Endothelial cell of umbilical vein (primary cell): ENCODE data around the gene UGT1A5.

Experiments
- CTCF ChIP-seq, 2 donors: IDR thresholded peaks; 1 replicate in 1 of 2; 2 replicates in 1 of 2; pipeline ENCODE4 v1.5.1; 2011; ENCODE audit warnings: low read length in 2 of 2, mild to moderate bottlenecking in 2 of 2, moderate library complexity in 2 of 2, control low read depth in 1 of 2, inconsistent platforms in 1 of 2, low read depth in 1 of 2; ENCODE audit not compliant: insufficient read depth in 1 of 2; ENCODE audit errors: extremely low read depth in 1 of 2
- EZH2 ChIP-seq: IDR thresholded peaks from 2 replicates; pipeline ENCODE4 v1.6.1; 2012; ENCODE audit warnings: borderline replicate concordance, low read depth, mild to moderate bottlenecking, moderate library complexity, low read length, inconsistent platforms; ENCODE audit not compliant: severe bottlenecking
- FOS ChIP-seq: IDR thresholded peaks from 2 replicates; pipeline ENCODE4 v1.6.1; 2011; ENCODE audit warnings: mild to moderate bottlenecking, low read length, moderate library complexity, borderline replicate concordance; ENCODE audit not compliant: insufficient read depth
- GATA2 ChIP-seq: IDR thresholded peaks from 2 replicates; pipeline ENCODE4 v1.7.0; 2011; ENCODE audit warnings: low read depth, mild to moderate bottlenecking, moderate library complexity, mixed read lengths, low read length; ENCODE audit not compliant: insufficient read length, insufficient read depth
- MAX ChIP-seq: IDR thresholded peaks from 2 replicates; pipeline ENCODE4 v1.6.1; 2011; ENCODE audit not compliant: insufficient read depth, insufficient read length
- MYC ChIP-seq: IDR thresholded peaks from one replicate; pipeline ENCODE4 v1.6.1; 2011; ENCODE audit warnings: mild to moderate bottlenecking, low read depth, low read length
- POLR2A ChIP-seq: IDR thresholded peaks from 2 replicates; pipeline ENCODE4 v1.6.1; 2012; ENCODE audit warnings: low read depth, mild to moderate bottlenecking, control low read depth, low read length
- POLR2AphosphoS5 ChIP-seq: IDR thresholded peaks from 2 replicates; pipeline ENCODE4 v1.6.1; 2012; ENCODE audit warnings: low read depth, mild to moderate bottlenecking, control low read depth, low read length, moderate library complexity; ENCODE audit not compliant: insufficient read depth

DNA sequence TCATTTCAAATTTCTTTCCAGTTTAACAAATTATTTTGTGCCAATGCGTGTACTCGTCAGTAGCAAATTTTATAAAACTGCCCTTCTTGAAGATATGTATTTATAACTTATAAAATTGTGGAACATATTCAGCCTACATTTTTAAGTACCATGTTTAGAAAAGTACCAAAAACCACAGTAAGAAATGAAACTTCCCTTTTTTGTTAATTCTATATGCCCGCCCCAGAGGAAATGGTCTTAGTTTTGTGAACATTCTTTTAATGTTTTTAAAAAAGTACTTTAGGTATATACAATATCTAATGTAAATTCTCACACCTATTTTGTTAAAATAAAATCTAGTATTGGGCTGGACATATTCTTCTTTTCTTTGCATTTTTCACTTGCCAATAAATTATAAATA lies 39.8 kb upstream of the UGT1A5 start:
- no peak for TF ChIP-seq CTCF (IDR thresholded peaks at IDR 0.05; ENCODE audit: extremely low read depth in 1 of 2, insufficient read depth in 1 of 2, low read depth in 1 of 2, low read length in 2 of 2)
- TF ChIP-seq POLR2A = no peak
- no peak for TF ChIP-seq MAX
- no peak for TF ChIP-seq POLR2AphosphoS5
- no peak for TF ChIP-seq EZH2
- TF ChIP-seq MYC = no peak
- TF ChIP-seq GATA2 = no peak
- no peak for TF ChIP-seq FOS
